ENCODE data around the gene AKTIP. TPM values are rescaled to one million over a fixed set of nuclear protein-coding genes. Genes with fewer than 3 reads are reported as not detected.

Gene AKTIP
- total RNA-seq, 1 experiment from 2014 or later, result 26.2 TPM

DNA sequence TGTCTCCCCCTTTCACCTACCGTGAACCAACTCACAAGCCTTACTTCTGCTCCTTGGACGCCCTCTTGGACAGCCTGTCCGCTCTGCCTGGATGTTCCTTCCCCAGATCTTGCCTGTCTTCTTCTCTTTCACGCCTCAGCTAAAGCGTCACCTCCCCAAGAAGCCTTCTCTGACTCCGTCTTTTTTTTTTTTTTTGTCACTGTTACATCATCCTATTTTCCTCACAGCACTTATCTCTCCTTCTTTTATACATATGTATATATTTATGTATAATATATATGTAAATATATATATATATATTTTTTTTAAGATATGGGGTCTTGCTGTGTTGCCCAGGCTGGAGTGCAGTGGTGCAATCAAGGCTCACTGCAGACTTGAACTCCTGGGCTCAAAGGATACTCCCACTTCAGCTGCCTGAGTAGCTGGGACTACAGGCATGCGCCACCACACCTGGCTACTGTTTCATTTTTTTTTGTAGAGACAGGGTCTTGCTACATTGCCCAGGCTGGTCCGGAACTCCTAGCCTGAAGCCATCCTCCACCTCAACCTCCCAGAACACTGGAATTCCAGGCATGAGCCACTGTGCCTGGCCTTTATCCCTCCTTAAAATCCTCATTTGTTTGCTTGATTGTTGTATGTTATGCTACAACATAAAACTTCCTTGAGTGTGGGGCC, 16.5 kb upstream of the AKTIP start:
- H2AK5ac ChIP-seq (ENCODE audit: insufficient read length, low read length), result no peak overlapping the region
- H3T11ph ChIP-seq (ENCODE audit: low read length), result no peak overlapping the region
- H3K23me2 ChIP-seq (ENCODE audit: insufficient read length, low read depth, low read length, poor library complexity, severe bottlenecking), result no peaks in the 10 kb centered on the region
- peaks cover 0 to 2% (median 0%) of the 10 kb centered on the region in 3 experiments; a peak in 1 of 7 replicates for H3K36me3 Mint-ChIP-seq (ENCODE audit: insufficient read depth in 1 of 3, low read depth in 3 of 3)
- H4K20me1 ChIP-seq (ENCODE audit: control insufficient read depth, insufficient read depth, insufficient read length), result no peaks in the 10 kb centered on the region
- H4K8ac ChIP-seq (replicated peaks; ENCODE audit: insufficient read length, low read depth, low read length), result peak overlapping the region; percentile 84
- H3K4me2 ChIP-seq (ENCODE audit: insufficient read depth, insufficient read length, low read length), result no peak overlapping the region
- no peaks in the 10 kb centered on the region; the same call in 1 of the 2 replicates for H3K27me3 Mint-ChIP-seq (ENCODE audit: low read depth)
- H3K4ac ChIP-seq (ENCODE audit: low read depth, low read length), result no peak overlapping the region
- no peak overlapping the region for H2BK12ac ChIP-seq (ENCODE audit: insufficient read length, low read depth, low read length)
- H2AFZ ChIP-seq (ENCODE audit: low read length), result no peak overlapping the region
- no peak overlapping the region; the same call in 1 of the 2 replicates for H3K14ac ChIP-seq (ENCODE audit: insufficient read depth, low read length)
- H3K9me3 Mint-ChIP-seq, result peaks cover under 1 to 2% of the 10 kb centered on the region in 2 experiments; a peak in 2 of 5 replicates
- H3K9me3 ChIP-seq (ENCODE audit: control insufficient read depth, low read depth, low read length), result peaks cover 4% of the 10 kb centered on the region
- no peak overlapping the region for H3K27ac Mint-ChIP-seq
- H3K4me1 ChIP-seq (ENCODE audit: insufficient read depth, low read length), result no peaks in the 10 kb centered on the region
- H2BK120ac ChIP-seq (ENCODE audit: low read depth, low read length, poor library complexity, severe bottlenecking), result no peak overlapping the region
- H3K4me3 Mint-ChIP-seq, result no peak overlapping the region
- no peak overlapping the region for H2BK15ac ChIP-seq (ENCODE audit: low read depth, low read length)
- H3K56ac ChIP-seq (ENCODE audit: insufficient read length, low read depth, low read length), result no peak overlapping the region
- H3K9ac ChIP-seq (ENCODE audit: extremely low read depth, insufficient read length, low read length), result no peak overlapping the region
- no peak overlapping the region for H3K27ac ChIP-seq (ENCODE audit: insufficient read length, low read depth, low read length)
- TF ChIP-seq, protein P1, sequence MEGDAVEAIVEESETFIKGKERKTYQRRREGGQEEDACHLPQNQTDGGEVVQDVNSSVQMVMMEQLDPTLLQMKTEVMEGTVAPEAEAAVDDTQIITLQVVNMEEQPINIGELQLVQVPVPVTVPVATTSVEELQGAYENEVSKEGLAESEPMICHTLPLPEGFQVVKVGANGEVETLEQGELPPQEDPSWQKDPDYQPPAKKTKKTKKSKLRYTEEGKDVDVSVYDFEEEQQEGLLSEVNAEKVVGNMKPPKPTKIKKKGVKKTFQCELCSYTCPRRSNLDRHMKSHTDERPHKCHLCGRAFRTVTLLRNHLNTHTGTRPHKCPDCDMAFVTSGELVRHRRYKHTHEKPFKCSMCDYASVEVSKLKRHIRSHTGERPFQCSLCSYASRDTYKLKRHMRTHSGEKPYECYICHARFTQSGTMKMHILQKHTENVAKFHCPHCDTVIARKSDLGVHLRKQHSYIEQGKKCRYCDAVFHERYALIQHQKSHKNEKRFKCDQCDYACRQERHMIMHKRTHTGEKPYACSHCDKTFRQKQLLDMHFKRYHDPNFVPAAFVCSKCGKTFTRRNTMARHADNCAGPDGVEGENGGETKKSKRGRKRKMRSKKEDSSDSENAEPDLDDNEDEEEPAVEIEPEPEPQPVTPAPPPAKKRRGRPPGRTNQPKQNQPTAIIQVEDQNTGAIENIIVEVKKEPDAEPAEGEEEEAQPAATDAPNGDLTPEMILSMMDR (conservative IDR thresholded peaks at IDR 0.05), result no peak
- WGBS (ENCODE audit: extremely low coverage, insufficient read length, low lambda C conversion rate), result no CpG with 5 or more reads among the region's 8 CpGs
- no peak overlapping the region for H3K18ac ChIP-seq (ENCODE audit: insufficient read length, low read depth, low read length)
- H3K27me3 ChIP-seq (ENCODE audit: insufficient read depth, low read length), result no peaks in the 10 kb centered on the region
- H3K79me2 ChIP-seq (ENCODE audit: insufficient read depth, low read length), result no peaks in the 10 kb centered on the region
- no peaks in the 10 kb centered on the region for H3K4me1 Mint-ChIP-seq
- H2BK20ac ChIP-seq (ENCODE audit: low read depth, low read length, poor library complexity, severe bottlenecking), result no peak overlapping the region
- no peak overlapping the region for H3K23ac ChIP-seq (ENCODE audit: insufficient read length, low read depth, low read length)
- H3K79me1 ChIP-seq (ENCODE audit: insufficient read depth, low read depth, low read length, poor library complexity, severe bottlenecking), result no peaks in the 10 kb centered on the region
- H4K91ac ChIP-seq (ENCODE audit: insufficient read length, low read depth, low read length), result no peak overlapping the region
- no peak overlapping the region for H4K5ac ChIP-seq (ENCODE audit: insufficient read length, low read depth, low read length)
- no peak overlapping the region for H2BK5ac ChIP-seq (ENCODE audit: insufficient read length, low read length)
- no peak for DNase-seq

All from H9 (cell line).